ENCODE data around the gene FBXO38. TPM values are rescaled to one million over a fixed set of nuclear protein-coding genes. Genes with fewer than 3 reads are reported as not detected.

The FBXO38 gene
- total and polyA plus RNA-seq, 2 of the 4 experiments (the other 2 are of a cell fraction) = 14.9 to 70.1 TPM

- H3K4ac ChIP-seq (ENCODE audit: low read depth, low read length) = no peak overlapping the region
- H3K4me3 ChIP-seq (ENCODE audit: insufficient read depth, low read depth, low read length) = no peak overlapping the region
- CTCF ChIA-PET = no interaction called here
- H3K9ac ChIP-seq (ENCODE audit: low read depth, low read length) = no peak overlapping the region
- no peak overlapping the region for H3K14ac ChIP-seq (replicated peaks; ENCODE audit: low read depth, low read length)
- H3K36me3 ChIP-seq (ENCODE audit: control insufficient read depth, insufficient read depth, low read length) = peaks cover 23% of the 10 kb centered on the region
- H4K8ac ChIP-seq (ENCODE audit: low read depth in 2 of 2, low read length in 2 of 2) = no peak overlapping the region
- dilution Hi-C loops (cut with HindIII; ENCODE audit: low sequenced_read_pairs, unreplicated experiment) = no loop called here
- no peak overlapping the region for H2BK5ac ChIP-seq (ENCODE audit: low read depth, low read length, poor library complexity, severe bottlenecking)
- no CpG with 5 or more reads among the region's 3 CpGs for WGBS, 2 experiments (ENCODE audit: extremely low coverage in 2 of 2, insufficient read length in 1 of 2)
- H2BK120ac ChIP-seq (ENCODE audit: low read depth, low read length) = no peak overlapping the region
- in situ Hi-C loops (cut with MboI; ENCODE audit: low sequenced_read_pairs) = loop anchor here (25.0 kb wide), 1 partner anchor 1944 kb away; no protein-coding TSS in a partner anchor
- H3K23ac ChIP-seq (ENCODE audit: low read depth, low read length) = no peak overlapping the region
- H3K56ac ChIP-seq (ENCODE audit: extremely low read depth, insufficient read depth, low read length) = no peak overlapping the region
- no peak overlapping the region for H2BK20ac ChIP-seq (ENCODE audit: low read depth, low read length)
- H4K20me1 ChIP-seq (ENCODE audit: insufficient read depth, low read length) = peaks cover 4% of the 10 kb centered on the region; the same call in 1 of the 2 replicates
- no peak overlapping the region for H3K18ac ChIP-seq (ENCODE audit: low read depth, low read length)
- POLR2A ChIA-PET (ENCODE audit: unreplicated experiment) = no interaction called here
- no peak overlapping the region for H3K27ac ChIP-seq (ENCODE audit: insufficient read depth, low read length)
- H3K27me3 ChIP-seq (ENCODE audit: control insufficient read depth, insufficient read depth, low read length) = no peaks in the 10 kb centered on the region
- no peak for ATAC-seq (ENCODE audit: low read depth)
- no peak overlapping the region for H4K91ac ChIP-seq (ENCODE audit: insufficient read depth, low read depth, low read length)
- H3K79me1 ChIP-seq (ENCODE audit: low read depth in 1 of 2, low read length in 2 of 2) = peaks cover 4 to 15% of the 10 kb centered on the region in 2 experiments; a peak in 3 of 4 replicates
- BruUV-seq (replicated peaks) = no TSS peak
- no peak overlapping the region for H2AK9ac ChIP-seq (replicated peaks; ENCODE audit: low read depth, low read length, poor library complexity)
- H3K9me1 ChIP-seq (ENCODE audit: insufficient read depth, low read length) = peaks cover 3% of the 10 kb centered on the region; the same call in 1 of the 2 replicates
- H3K9me3 ChIP-seq (ENCODE audit: control insufficient read depth, insufficient read depth, low read length) = no peaks in the 10 kb centered on the region
- intact Hi-C loops (cut with micrococcal nuclease) = no loop called here
- H4K5ac ChIP-seq (ENCODE audit: low read depth, low read length) = no peak overlapping the region
- no peak overlapping the region for H2BK15ac ChIP-seq (ENCODE audit: low read depth, low read length)
- no peak for DNase-seq
- H3K4me1 ChIP-seq (ENCODE audit: control insufficient read depth, insufficient read depth, low read length) = peaks cover 5% of the 10 kb centered on the region
- TF ChIP-seq CEBPB (IDR thresholded peaks at IDR 0.05; ENCODE audit: low read depth, low read length) (no peak), POLR2A (IDR thresholded peaks at IDR 0.05; ENCODE audit: low read depth, low read length) (no peak), MAFK (IDR thresholded peaks at IDR 0.05; ENCODE audit: low read depth, low read length) (no peak), RCOR1 (IDR thresholded peaks at IDR 0.05; ENCODE audit: insufficient replicate concordance, low read length) (no peak), USF2 (IDR thresholded peaks at IDR 0.05; ENCODE audit: low read depth, low read length) (no peak), BHLHE40 (IDR thresholded peaks at IDR 0.05; ENCODE audit: low read depth, low read length) (no peak), FOS (IDR thresholded peaks at IDR 0.05; ENCODE audit: low read depth, low read length) (no peak), MAZ (IDR thresholded peaks at IDR 0.05; ENCODE audit: borderline replicate concordance, low read depth, low read length) (no peak)
- H3K4me2 ChIP-seq (ENCODE audit: low read depth, low read length) = no peak overlapping the region
- H2AK5ac ChIP-seq (ENCODE audit: low read depth, low read length) = no peak overlapping the region
- H2AFZ ChIP-seq (replicated peaks; ENCODE audit: low read length, poor library complexity) = no peak overlapping the region
Observed at GRCh38 chr5:148406406-148406805, 22.6 kb downstream of the FBXO38 start.

All from IMR-90 (cell line).